Panc1 (cell line): ENCODE results near the gene SELENOM. TPM values are rescaled to one million over a fixed set of nuclear protein-coding genes. Genes with fewer than 3 reads are reported as not detected.

Experiments
- ATAC-seq: fragments of 200-7000 bp; cut with Tn5 transposase; 2 replicates; pipeline ENCODE4 v1.9.1; 2020; ENCODE audit warnings: mild to moderate bottlenecking, moderate library complexity
- BruUV-seq: library from RNA; stranded (reverse); fragments of 400-500 nt; replicated peaks from 2 replicates; lab custom pipeline; 2021; lab: Mats Ljungman, UMichigan
- CTCF ChIA-PET: fragments of 300-600 bp; sonication (Branson Sonifier 250); formaldehyde crosslinking; loops from one replicate; lab custom pipeline; 2022; ENCODE audit warnings: antibody characterized with exemption; lab: Charles Lee
- POLR2A ChIA-PET: fragments of 300-600 bp; sonication (Branson Sonifier 250); formaldehyde crosslinking; loops from one replicate; lab custom pipeline; 2022; ENCODE audit warnings: antibody characterized with exemption; lab: Charles Lee
- DNase-seq: peaks from one replicate; pipeline ENCODE4 v3.0.0-alpha.2; 2010; ENCODE audit warnings: low read depth, low spot score
- H3K27ac ChIP-seq: 2 replicates; pipeline ENCODE4 v1.5.1; 2011; ENCODE audit warnings: mild to moderate bottlenecking, low read length, inconsistent platforms
- H3K27me3 ChIP-seq: fragments of 200-500 bp; sonication (Bioruptor generic); 2 replicates; pipeline ENCODE4 v1.6.0; 2014; ENCODE audit warnings: low read length, inconsistent platforms; ENCODE audit not compliant: control insufficient read depth, insufficient read depth
- H3K36me3 ChIP-seq: fragments of 200-500 bp; sonication (Bioruptor generic); 2 replicates; pipeline ENCODE4 v1.5.1; 2014; ENCODE audit warnings: inconsistent platforms, mild to moderate bottlenecking, low read length, moderate library complexity; ENCODE audit not compliant: control insufficient read depth, insufficient read depth
- H3K4me1 ChIP-seq: 2 replicates; pipeline ENCODE4 v1.5.1; 2011; ENCODE audit warnings: inconsistent platforms, mild to moderate bottlenecking, low read length, moderate library complexity; ENCODE audit not compliant: control insufficient read depth, insufficient read depth
- H3K4me3 ChIP-seq, 2 experiments: 2 replicates each; pipeline ENCODE4 v1.5.1; 2011 to 2012; ENCODE audit warnings: low read depth in 2 of 2, low read length in 2 of 2, mild to moderate bottlenecking in 2 of 2, inconsistent platforms in 1 of 2, moderate library complexity in 1 of 2
- H3K9me3 ChIP-seq: fragments of 200-500 bp; sonication (Bioruptor generic); 2 replicates; pipeline ENCODE4 v1.5.1; 2014; ENCODE audit warnings: low read depth, mild to moderate bottlenecking, inconsistent platforms, low read length, moderate library complexity; ENCODE audit not compliant: control insufficient read depth, insufficient read depth
- CTCF ChIP-seq: fragments of 450-650 bp; IDR thresholded peaks from 2 replicates; pipeline ENCODE4 v1.5.1; 2017; ENCODE audit warnings: mild to moderate bottlenecking
- POLR2AphosphoS5 ChIP-seq: IDR thresholded peaks from 2 replicates; pipeline ENCODE4 v1.6.1; 2012; ENCODE audit warnings: mild to moderate bottlenecking, low read depth, low read length, moderate library complexity
- REST ChIP-seq, 2 experiments: IDR thresholded peaks; 2 replicates each; pipeline ENCODE4 v1.6.1; 2011 to 2012; ENCODE audit warnings: low read depth in 2 of 2, control low read depth in 1 of 2, low read length in 1 of 2, mild to moderate bottlenecking in 1 of 2, moderate library complexity in 1 of 2; ENCODE audit not compliant: insufficient read depth in 1 of 2
- SIN3A ChIP-seq: IDR thresholded peaks from 2 replicates; pipeline ENCODE4 v1.6.1; 2012; ENCODE audit warnings: low read depth, mild to moderate bottlenecking, low read length, moderate library complexity, borderline replicate concordance; ENCODE audit not compliant: insufficient read depth
- TCF7L2 ChIP-seq: IDR thresholded peaks from 2 replicates; pipeline ENCODE4 v1.6.1; 2011; ENCODE audit warnings: mild to moderate bottlenecking, low read depth, low read length, inconsistent platforms
- in situ Hi-C: cut with HindIII; loops from 2 replicates; pipeline ENCODE4 v1.10.0; 2016; ENCODE audit warnings: low sequenced_read_pairs, low pct_unique_long_range_greater_than_20kb
- intact Hi-C: fragments of 100-400 bp; cut with micrococcal nuclease; formaldehyde crosslinking; loops from one replicate; pipeline ENCODE4 v1.10.0; 2022; ENCODE audit not compliant: unreplicated experiment
- total RNA-seq: library from RNA; stranded (reverse); gene quantifications from one replicate; pipeline ENCODE4 v1.2.1, GENCODE V29; 2021; ENCODE audit not compliant: unreplicated experiment

SELENOM gene
- total RNA-seq, 1 experiment from 2014 or later, result 84.4 TPM

- Histone ChIP-seq H3K27me3 (no peaks in the 10 kb centered on the region), H3K4me1 (no peaks in the 10 kb centered on the region), H3K27ac (no peak overlapping the region), H3K9me3 (no peaks in the 10 kb centered on the region), H3K4me3 (no peak overlapping the region), H3K36me3 (no peaks in the 10 kb centered on the region)
- no peak for DNase-seq
- in situ Hi-C loops, result no loop called here
- TF ChIP-seq CTCF, result no peak
- no peak for TF ChIP-seq SIN3A
- no peak for TF ChIP-seq TCF7L2
- TF ChIP-seq POLR2AphosphoS5, result no peak
- TF ChIP-seq REST (IDR thresholded peaks at IDR 0.05; ENCODE audit: insufficient read depth in 1 of 2, low read depth in 2 of 2, low read length in 1 of 2), result no peak
- POLR2A ChIA-PET, result interaction anchor here (0.5 kb wide), 1 partner anchor 19 kb away, joined by 7 read pairs; no protein-coding TSS in a partner anchor
- no peak for ATAC-seq
- intact Hi-C loops, result no loop called here
- CTCF ChIA-PET, result no interaction called here
- BruUV-seq, result no TSS peak
Measured at GRCh38 chr22:31130873-31131272, 23.5 kb upstream of the SELENOM start.

GRCh38 chr22:31128156-31128555, 20.8 kb upstream of the SELENOM start:
- Histone ChIP-seq H3K4me3 (no peak overlapping the region), H3K36me3 (no peaks in the 10 kb centered on the region), H3K27ac (no peak overlapping the region), H3K4me1 (no peaks in the 10 kb centered on the region), H3K27me3 (no peaks in the 10 kb centered on the region), H3K9me3 (no peaks in the 10 kb centered on the region)
- ChIA-PET CTCF (interaction anchor here (0.6 kb wide), 2 partner anchors 43 to 638 kb away, joined by 4 to 12 read pairs; no protein-coding TSS in a partner anchor), POLR2A (interaction anchor here (0.7 kb wide), 1 partner anchor 162 kb away, joined by 5 read pairs; no protein-coding TSS in a partner anchor)
- intact Hi-C loops, result no loop called here
- BruUV-seq, result no TSS peak
- ATAC-seq (no peak), DNase-seq (no peak)
- TF ChIP-seq CTCF, result no peak
- no peak for TF ChIP-seq POLR2AphosphoS5
- no peak for TF ChIP-seq TCF7L2
- in situ Hi-C loops, result no loop called here
